Kidney epithelial cell (primary cell): ENCODE data around the gene AMPD3. TPM values are rescaled to one million over a fixed set of nuclear protein-coding genes. Genes with fewer than 3 reads are reported as not detected.

ENCODE experiments used
- DNase-seq: peaks from one replicate; pipeline ENCODE4 v3.0.0-alpha.2; 2010; ENCODE audit warnings: low read depth
- H3K27me3 ChIP-seq: 2 replicates; pipeline ENCODE4 v1.6.0; 2011; ENCODE audit warnings: low read length; ENCODE audit not compliant: control insufficient read depth, insufficient read depth
- H3K36me3 ChIP-seq: 2 replicates; pipeline ENCODE4 v1.5.1; 2011; ENCODE audit warnings: low read length; ENCODE audit not compliant: control insufficient read depth, insufficient read depth
- H3K4me3 ChIP-seq: 2 replicates; pipeline ENCODE4 v1.5.1; 2011; ENCODE audit warnings: low read depth, mild to moderate bottlenecking, control low read depth, low read length
- CTCF ChIP-seq: IDR thresholded peaks from 2 replicates; pipeline ENCODE4 v1.5.1; 2011; ENCODE audit warnings: mild to moderate bottlenecking, moderate library complexity, low read length, control low read depth, inconsistent platforms; ENCODE audit not compliant: insufficient read depth, poor library complexity, severe bottlenecking
- total RNA-seq: library from RNA; depleted of rRNA; stranded (reverse); fragments of >200 nt; gene quantifications from 2 replicates; pipeline ENCODE4 v1.2.3, GENCODE V29; 2015

AMPD3 gene
- total RNA-seq, 1 donor from 2014 or later = 6.6 TPM

GRCh38 chr11:10476342-10476741, 21.3 kb downstream of the AMPD3 start:
- Histone ChIP-seq H3K36me3 (no peaks in the 10 kb centered on the region), H3K4me3 (no peak overlapping the region), H3K27me3 (no peaks in the 10 kb centered on the region)
- TF ChIP-seq CTCF = no peak
- DNase-seq = no peak

- no peak for TF ChIP-seq CTCF
- H3K4me3 ChIP-seq = no peak overlapping the region
- H3K36me3 ChIP-seq = no peaks in the 10 kb centered on the region
- no peaks in the 10 kb centered on the region for H3K27me3 ChIP-seq
- no peak for DNase-seq
Observed at GRCh38 chr11:10476927-10477689, 22.0 kb downstream of the AMPD3 start.

- H3K27me3 ChIP-seq = no peaks in the 10 kb centered on the region
- DNase-seq = no peak
- H3K4me3 ChIP-seq = no peak overlapping the region
- no peak for TF ChIP-seq CTCF
- H3K36me3 ChIP-seq = no peaks in the 10 kb centered on the region
Observed at GRCh38 chr11:10477690-10478046, 22.6 kb downstream of the AMPD3 start.

GRCh38 chr11:10478066-10478465, 23.0 kb downstream of the AMPD3 start:
- no peaks in the 10 kb centered on the region for H3K27me3 ChIP-seq
- no peak for DNase-seq
- no peak for TF ChIP-seq CTCF
- no peaks in the 10 kb centered on the region for H3K36me3 ChIP-seq
- no peak overlapping the region for H3K4me3 ChIP-seq

GRCh38 chr11:10478574-10479550, 23.8 kb downstream of the AMPD3 start:
- H3K27me3 ChIP-seq = no peaks in the 10 kb centered on the region
- H3K4me3 ChIP-seq = no peak overlapping the region
- H3K36me3 ChIP-seq = no peaks in the 10 kb centered on the region
- DNase-seq = no peak
- TF ChIP-seq CTCF = no peak
